Mammary epithelial cell (primary cell): Measurements from ENCODE around the gene SDHAF4.

ENCODE experiments used
- EZH2 ChIP-seq: IDR thresholded peaks from 2 replicates; pipeline ENCODE4 v1.6.1; 2012; ENCODE audit warnings: low read length, inconsistent platforms, borderline replicate concordance
- TF ChIP-seq, protein P1 (sequence below), 2 donors: IDR thresholded peaks in 1 of 2; conservative IDR thresholded peaks in 1 of 2; 2 replicates each; pipeline ENCODE4 v1.5.1; 2011 to 2012; ENCODE audit warnings: inconsistent platforms in 2 of 2, low read length in 2 of 2, mild to moderate bottlenecking in 2 of 2, control low read depth in 1 of 2, low read depth in 1 of 2; ENCODE audit not compliant: insufficient read depth in 1 of 2; ENCODE audit errors: extremely low read depth in 1 of 2

- no peak for TF ChIP-seq EZH2
- TF ChIP-seq, protein P1, sequence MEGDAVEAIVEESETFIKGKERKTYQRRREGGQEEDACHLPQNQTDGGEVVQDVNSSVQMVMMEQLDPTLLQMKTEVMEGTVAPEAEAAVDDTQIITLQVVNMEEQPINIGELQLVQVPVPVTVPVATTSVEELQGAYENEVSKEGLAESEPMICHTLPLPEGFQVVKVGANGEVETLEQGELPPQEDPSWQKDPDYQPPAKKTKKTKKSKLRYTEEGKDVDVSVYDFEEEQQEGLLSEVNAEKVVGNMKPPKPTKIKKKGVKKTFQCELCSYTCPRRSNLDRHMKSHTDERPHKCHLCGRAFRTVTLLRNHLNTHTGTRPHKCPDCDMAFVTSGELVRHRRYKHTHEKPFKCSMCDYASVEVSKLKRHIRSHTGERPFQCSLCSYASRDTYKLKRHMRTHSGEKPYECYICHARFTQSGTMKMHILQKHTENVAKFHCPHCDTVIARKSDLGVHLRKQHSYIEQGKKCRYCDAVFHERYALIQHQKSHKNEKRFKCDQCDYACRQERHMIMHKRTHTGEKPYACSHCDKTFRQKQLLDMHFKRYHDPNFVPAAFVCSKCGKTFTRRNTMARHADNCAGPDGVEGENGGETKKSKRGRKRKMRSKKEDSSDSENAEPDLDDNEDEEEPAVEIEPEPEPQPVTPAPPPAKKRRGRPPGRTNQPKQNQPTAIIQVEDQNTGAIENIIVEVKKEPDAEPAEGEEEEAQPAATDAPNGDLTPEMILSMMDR (conservative IDR thresholded peaks at IDR 0.05 in 1 of 2, IDR thresholded peaks at IDR 0.05 in 1 of 2; ENCODE audit: extremely low read depth in 1 of 2, insufficient read depth in 1 of 2, low read depth in 1 of 2, low read length in 2 of 2) = no peak
Measured at GRCh38 chr6:70625436-70625835, 58.7 kb downstream of the SDHAF4 start.
